Activated CD8-positive, alpha-beta memory T cell treated with anti-CD3 and anti-CD28 coated beads, Interleukin-2, amount 10 ng/mL, durations not matched to agents 7 days and 5 days (primary cell): Measurements from ENCODE around the gene AMBRA1. TPM values are rescaled to one million over a fixed set of nuclear protein-coding genes. Genes with fewer than 3 reads are reported as not detected.

ENCODE experiments used
- ATAC-seq: fragments of 150-1000 bp; cut with Tn5 transposase; one replicate; pipeline ENCODE4 v1.10.0; 2021; ENCODE audit warnings: moderate library complexity
- CTCF ChIA-PET: fragments of 350-600 bp; sonication (Branson Sonifier 250); formaldehyde crosslinking; loops from one replicate; lab custom pipeline; 2021; ENCODE audit warnings: antibody characterized with exemption; lab: Charles Lee
- DNase-seq: peaks from one replicate; pipeline ENCODE4 v3.0.0-alpha.2; 2020
- H3K27ac Mint-ChIP-seq: one replicate; pipeline ENCODE4 v1.8.0; 2021; ENCODE audit warnings: mild to moderate bottlenecking, mixed read lengths
- H3K27me3 Mint-ChIP-seq: one replicate; pipeline ENCODE4 v1.8.0; 2021; ENCODE audit warnings: mixed read lengths
- H3K36me3 Mint-ChIP-seq: one replicate; pipeline ENCODE4 v1.8.0; 2021; ENCODE audit warnings: mild to moderate bottlenecking, mixed read lengths
- H3K4me1 Mint-ChIP-seq: one replicate; pipeline ENCODE4 v1.8.0; 2021; ENCODE audit warnings: mixed read lengths
- H3K4me3 Mint-ChIP-seq: one replicate; pipeline ENCODE4 v1.8.0; 2021; ENCODE audit warnings: mild to moderate bottlenecking, moderate library complexity, mixed read lengths
- H3K9me3 Mint-ChIP-seq: one replicate; pipeline ENCODE4 v1.8.0; 2022; ENCODE audit warnings: low read depth, mixed read lengths
- total RNA-seq, 2 experiments: library from RNA; stranded (reverse); gene quantifications; one replicate each; pipeline ENCODE4 v1.2.3, GENCODE V29; 2021

AMBRA1 gene
- total RNA-seq, 2 experiments from 2014 or later = 36.1 to 41.9 TPM

DNA sequence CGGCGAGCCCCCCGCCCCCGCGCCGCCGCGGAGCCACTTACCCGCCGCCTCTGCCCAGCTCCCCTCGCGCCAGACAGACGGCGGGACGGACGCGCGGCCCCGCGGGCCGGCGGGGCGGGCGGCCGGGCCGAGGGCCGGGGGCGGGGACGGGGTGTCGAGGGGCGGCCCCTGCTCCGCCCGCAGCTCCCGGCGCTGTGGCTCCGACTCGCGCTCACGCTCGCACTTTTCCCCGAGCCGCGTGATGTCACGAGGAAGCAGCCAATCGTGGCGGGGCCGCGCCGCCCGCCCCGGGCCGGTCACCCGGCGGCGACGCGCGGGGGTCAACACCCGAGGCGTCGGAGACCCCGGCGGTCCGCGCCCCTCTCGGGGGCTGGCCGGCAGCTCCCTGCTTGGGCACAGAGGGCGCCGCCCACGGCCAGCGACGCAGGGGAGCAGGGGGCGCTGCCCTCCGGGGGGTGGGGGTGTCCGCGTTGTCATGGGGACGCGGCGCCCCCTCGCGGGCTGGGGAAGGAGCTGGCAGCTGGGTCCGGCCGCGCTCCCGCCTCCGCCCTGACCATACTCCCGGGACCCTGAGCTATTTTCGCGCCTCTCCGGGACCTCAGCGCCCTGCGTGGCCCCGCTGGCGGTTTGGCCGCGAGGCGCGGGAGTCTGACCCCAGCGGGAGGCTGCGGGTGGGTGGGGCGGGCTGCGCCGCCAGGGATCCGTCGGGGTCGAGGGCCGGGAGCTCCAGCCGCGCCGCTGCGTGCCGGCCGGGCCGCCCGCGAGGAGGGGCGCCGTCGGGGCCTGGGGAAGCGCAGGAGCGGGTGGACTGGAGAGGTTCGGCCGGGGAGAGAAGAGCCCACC is 202.0 kb downstream of the AMBRA1 start, which contains the start of gene CHRM4:
Gene CHRM4, minus strand, starts transcription at position 199 of the 843 bp plus-strand sequence. CDS start 5,219 bp downstream, outside the sequence.
- CTCF ChIA-PET = interaction anchor here (0.9 to 6.7 kb wide), 18 partner anchors 9 to 226 kb away, joined by 3 to 35 read pairs (median 4); partner anchors contain the start of genes ATG13 and HARBI1
- ATAC-seq = peak; percentile 7
- H3K4me1 Mint-ChIP-seq = peaks cover 37% of the 10 kb centered on the region
- peaks cover 55% of the 10 kb centered on the region for H3K27me3 Mint-ChIP-seq
- H3K27ac Mint-ChIP-seq = no peak within 1 kb of the TSS
- H3K36me3 Mint-ChIP-seq = no peaks in the 10 kb centered on the region
- H3K9me3 Mint-ChIP-seq = no peaks in the 10 kb centered on the region
- no peak for DNase-seq
- H3K4me3 Mint-ChIP-seq = peak within 1 kb of the TSS; percentile 51

- CTCF ChIA-PET = interaction anchor here (1.3 to 6.7 kb wide), 6 partner anchors 8 to 226 kb away, joined by 4 to 35 read pairs (median 6); partner anchors contain the start of genes ATG13 and HARBI1
- Mint-ChIP-seq H3K9me3 (no peaks in the 10 kb centered on the region), H3K36me3 (no peaks in the 10 kb centered on the region), H3K27ac (no peak overlapping the region), H3K4me3 (no peak overlapping the region), H3K27me3 (peaks cover 61% of the 10 kb centered on the region), H3K4me1 (peaks cover 38% of the 10 kb centered on the region)
- ATAC-seq (no peak), DNase-seq (no peak)
Observed at GRCh38 chr11:46391186-46391577, 202.6 kb downstream of the AMBRA1 start.

DNA sequence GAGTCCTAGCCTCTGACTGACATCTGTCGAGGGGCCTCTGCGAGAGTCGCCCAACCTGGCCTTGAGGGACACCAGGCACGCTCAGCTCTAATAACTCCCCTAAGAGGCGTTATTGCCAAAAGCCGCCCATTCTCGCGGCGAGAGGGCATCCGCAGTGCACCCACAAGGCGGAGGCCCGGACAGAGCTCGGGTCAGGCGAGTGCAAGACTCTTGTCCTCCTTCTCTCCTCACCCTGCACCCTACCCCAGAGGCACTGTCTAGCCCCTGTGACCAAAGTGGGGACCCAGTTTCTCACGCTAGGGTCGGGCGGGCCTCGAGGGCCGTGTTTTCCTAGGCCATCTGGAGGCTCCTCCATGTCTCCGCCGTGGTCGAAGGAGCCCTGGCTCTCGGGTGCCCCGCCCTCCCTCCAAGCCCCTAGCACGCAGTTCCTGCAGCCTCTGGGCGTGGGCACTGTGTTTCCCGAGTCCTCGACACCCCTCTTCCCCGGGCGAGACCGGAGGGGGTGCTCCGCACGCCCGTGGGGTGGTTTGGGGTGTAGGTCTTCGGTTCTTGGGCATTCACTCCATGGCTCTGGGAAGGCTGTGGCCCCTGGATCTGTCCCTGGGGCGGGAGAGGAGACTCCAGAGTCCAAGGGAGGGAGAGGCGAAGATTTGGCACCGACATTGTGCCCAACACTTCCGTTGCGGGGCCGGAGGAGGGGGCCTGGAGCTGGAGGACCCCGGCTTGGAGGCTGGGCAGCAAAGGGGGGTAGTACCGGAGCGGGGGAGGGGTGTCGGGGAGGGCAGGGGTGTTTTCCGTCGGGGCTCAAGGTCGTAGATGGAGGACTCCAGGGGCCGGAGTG is 203.3 kb downstream of the AMBRA1 start:
- Mint-ChIP-seq H3K27me3 (peaks cover 64% of the 10 kb centered on the region), H3K27ac (no peak overlapping the region), H3K9me3 (no peaks in the 10 kb centered on the region), H3K4me1 (peaks cover 38% of the 10 kb centered on the region), H3K36me3 (no peaks in the 10 kb centered on the region), H3K4me3 (no peak overlapping the region)
- ATAC-seq (no peak), DNase-seq (no peak)
- CTCF ChIA-PET = interaction anchor here (0.7 to 6.7 kb wide), 12 partner anchors 9 to 227 kb away, joined by 3 to 35 read pairs (median 6); partner anchors contain the start of genes ATG13, HARBI1 and MDK

- Mint-ChIP-seq H3K27me3 (peaks cover 68% of the 10 kb centered on the region), H3K36me3 (no peaks in the 10 kb centered on the region), H3K27ac (no peak overlapping the region), H3K9me3 (no peaks in the 10 kb centered on the region), H3K4me1 (peaks cover 38% of the 10 kb centered on the region), H3K4me3 (no peak overlapping the region)
- CTCF ChIA-PET = interaction anchor here (0.6 to 6.7 kb wide), 20 partner anchors 8 to 228 kb away, joined by 3 to 35 read pairs (median 4); partner anchors contain the start of genes ATG13, HARBI1 and MDK
- DNase-seq = peak; percentile 68
- ATAC-seq = peak; percentile 55
Observed at GRCh38 chr11:46389450-46390330, 204.1 kb downstream of the AMBRA1 start.

- Mint-ChIP-seq H3K36me3 (no peaks in the 10 kb centered on the region), H3K4me1 (peaks cover 38% of the 10 kb centered on the region), H3K4me3 (no peak overlapping the region), H3K27me3 (peaks cover 71% of the 10 kb centered on the region), H3K27ac (no peak overlapping the region), H3K9me3 (no peaks in the 10 kb centered on the region)
- DNase-seq (no peak), ATAC-seq (no peak)
- CTCF ChIA-PET = interaction anchor here (0.6 to 6.7 kb wide), 21 partner anchors 11 to 229 kb away, joined by 3 to 35 read pairs (median 4); partner anchors contain the start of genes ATG13 and HARBI1
Observed at GRCh38 chr11:46388619-46389449, 205.0 kb downstream of the AMBRA1 start.

GRCh38 chr11:46387919-46388618 is 205.8 kb downstream of the AMBRA1 start:
- Mint-ChIP-seq H3K27me3 (peaks cover 69% of the 10 kb centered on the region), H3K4me1 (peaks cover 33% of the 10 kb centered on the region), H3K4me3 (no peak overlapping the region), H3K36me3 (no peaks in the 10 kb centered on the region), H3K27ac (no peak overlapping the region), H3K9me3 (no peaks in the 10 kb centered on the region)
- CTCF ChIA-PET = interaction anchor here (0.5 to 6.7 kb wide), 12 partner anchors 10 to 230 kb away, joined by 3 to 35 read pairs (median 6); partner anchors contain the start of genes ATG13, DGKZ and HARBI1
- ATAC-seq = no peak
- DNase-seq = no peak

- no peak overlapping the region for H3K4me3 Mint-ChIP-seq
- no peaks in the 10 kb centered on the region for H3K36me3 Mint-ChIP-seq
- ATAC-seq (no peak), DNase-seq (no peak)
- H3K4me1 Mint-ChIP-seq = peaks cover 28% of the 10 kb centered on the region
- H3K27me3 Mint-ChIP-seq = peaks cover 67% of the 10 kb centered on the region
- CTCF ChIA-PET = interaction anchor here (0.5 to 6.7 kb wide), 10 partner anchors 10 to 230 kb away, joined by 3 to 35 read pairs (median 6); partner anchors contain the start of genes ATG13, DGKZ and HARBI1
- no peak overlapping the region for H3K27ac Mint-ChIP-seq
- H3K9me3 Mint-ChIP-seq = no peaks in the 10 kb centered on the region
Observed at GRCh38 chr11:46387456-46387855, 206.4 kb downstream of the AMBRA1 start.

DNA sequence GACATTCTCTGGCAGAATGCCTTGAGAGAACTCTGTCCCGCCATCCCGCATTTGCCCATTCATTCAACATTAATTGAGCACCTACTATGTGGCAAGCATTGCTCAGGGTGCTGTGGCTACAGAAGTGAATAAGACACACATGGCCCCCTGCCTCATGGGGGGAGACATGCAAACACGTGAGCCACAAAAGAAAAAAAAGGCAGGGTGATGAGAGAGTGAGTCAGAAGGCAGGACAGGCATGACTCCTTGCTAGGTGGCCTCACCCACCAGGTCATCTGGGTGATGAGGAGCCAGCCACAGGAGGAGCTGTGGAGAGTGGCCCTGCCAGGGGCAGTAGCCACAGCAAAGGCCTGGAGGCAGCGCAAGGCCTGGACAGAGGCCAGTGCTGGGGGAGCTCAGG is 207.1 kb downstream of the AMBRA1 start:
- DNase-seq = no peak
- CTCF ChIA-PET = interaction anchor here (1.1 to 6.7 kb wide), 7 partner anchors 18 to 231 kb away, joined by 3 to 35 read pairs (median 16); partner anchors contain the start of genes ATG13, DGKZ and HARBI1
- Mint-ChIP-seq H3K4me1 (peaks cover 32% of the 10 kb centered on the region), H3K4me3 (no peak overlapping the region), H3K9me3 (no peaks in the 10 kb centered on the region), H3K27me3 (peaks cover 71% of the 10 kb centered on the region), H3K36me3 (no peaks in the 10 kb centered on the region), H3K27ac (no peak overlapping the region)
- no peak for ATAC-seq

- Mint-ChIP-seq H3K4me3 (no peak overlapping the region), H3K36me3 (no peaks in the 10 kb centered on the region), H3K27me3 (peaks cover 71% of the 10 kb centered on the region), H3K27ac (no peak overlapping the region), H3K4me1 (peaks cover 32% of the 10 kb centered on the region), H3K9me3 (no peaks in the 10 kb centered on the region)
- CTCF ChIA-PET = interaction anchor here (3.1 to 5.2 kb wide), 2 partner anchors 17 to 34 kb away, joined by 16 read pairs; no protein-coding TSS in a partner anchor
- DNase-seq = no peak
- ATAC-seq = no peak
Observed at GRCh38 chr11:46386005-46386578, 207.7 kb downstream of the AMBRA1 start.

DNA sequence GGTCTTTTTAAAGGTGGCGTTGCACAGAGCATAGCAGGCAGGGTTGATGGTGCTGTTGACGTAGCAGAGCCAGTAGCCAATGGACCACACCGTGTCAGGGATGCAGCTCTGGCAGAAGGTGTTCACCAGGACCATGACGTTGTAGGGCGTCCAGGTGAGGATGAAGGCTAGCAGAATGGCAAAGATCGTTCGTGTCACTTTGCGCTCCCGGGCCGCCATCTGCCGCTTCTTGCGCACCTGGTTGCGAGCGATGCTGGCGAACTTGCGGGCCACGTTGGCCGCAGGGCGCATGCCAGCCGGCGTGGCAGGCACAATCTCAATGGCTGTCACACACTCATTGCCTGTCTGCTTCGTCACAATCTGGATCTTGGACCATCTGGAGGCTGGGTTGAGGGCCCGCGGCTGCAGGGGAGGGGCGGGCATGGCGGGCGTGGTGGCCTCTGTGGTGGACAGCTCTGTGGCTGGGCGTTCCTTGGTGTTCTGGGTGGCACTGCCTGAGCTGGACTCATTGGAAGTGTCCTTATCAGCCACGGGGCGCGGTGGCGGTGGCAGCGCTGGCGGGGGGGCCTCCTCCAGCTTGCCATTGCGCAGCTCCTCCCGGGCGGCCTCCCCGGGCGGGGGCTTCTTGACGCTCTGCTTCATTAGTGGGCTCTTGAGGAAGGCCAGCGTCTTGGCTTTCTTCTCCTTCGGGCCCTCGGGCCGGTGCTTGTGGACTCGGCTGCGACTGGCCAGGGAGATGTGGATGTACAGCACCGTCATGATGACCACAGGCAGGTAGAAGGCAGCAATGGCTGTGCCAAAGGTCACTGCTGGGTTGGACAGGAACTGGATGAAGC is 208.4 kb downstream of the AMBRA1 start:
- H3K9me3 Mint-ChIP-seq = no peaks in the 10 kb centered on the region
- H3K36me3 Mint-ChIP-seq = no peaks in the 10 kb centered on the region
- no peak overlapping the region for H3K4me3 Mint-ChIP-seq
- H3K27me3 Mint-ChIP-seq = peaks cover 64% of the 10 kb centered on the region
- CTCF ChIA-PET = interaction anchor here (5.2 kb wide), 1 partner anchor 16 kb away, joined by 16 read pairs; no protein-coding TSS in a partner anchor
- DNase-seq (no peak), ATAC-seq (no peak)
- no peak overlapping the region for H3K27ac Mint-ChIP-seq
- peaks cover 28% of the 10 kb centered on the region for H3K4me1 Mint-ChIP-seq
